ENCODE measurements around the gene RPRD1A.
"Not testable (repeated sequence)": the region's sequence is repeated elsewhere in the genome, so short reads cannot be mapped to it uniquely, and the experiment has no call there.

Gene RPRD1A

GRCh38 chr18:36077764-36078163 lies 10.4 kb upstream of the RPRD1A start:
- DNase-seq = not testable (repeated sequence)

GRCh38 chr18:36075862-36076587 lies 8.7 kb upstream of the RPRD1A start:
- no peak for DNase-seq

GRCh38 chr18:36074435-36074834 lies 7.1 kb upstream of the RPRD1A start:
- DNase-seq = no peak

DNA sequence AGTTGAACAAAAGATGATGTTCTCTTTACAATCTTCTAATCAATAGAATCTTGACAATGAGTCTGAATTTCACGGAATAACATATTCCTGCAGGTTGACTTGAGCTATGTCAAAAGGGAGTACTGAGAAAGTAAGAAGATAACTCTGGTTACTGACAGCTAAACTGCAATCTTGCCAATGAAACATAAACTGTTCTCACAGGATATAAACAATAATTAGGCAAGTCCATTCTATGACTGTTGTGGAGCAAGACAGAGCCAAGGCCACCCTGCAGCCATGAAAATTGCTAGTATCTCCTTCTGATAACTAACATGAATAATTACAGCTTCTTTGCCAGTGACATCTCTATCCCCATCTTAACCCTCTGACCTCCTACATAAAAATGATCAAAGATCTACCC lies 6.3 kb upstream of the RPRD1A start:
- no peak for DNase-seq

- not testable (repeated sequence) for DNase-seq
These were observed 5.0 kb upstream of the RPRD1A start for GRCh38 chr18:36072406-36072805.

DNA sequence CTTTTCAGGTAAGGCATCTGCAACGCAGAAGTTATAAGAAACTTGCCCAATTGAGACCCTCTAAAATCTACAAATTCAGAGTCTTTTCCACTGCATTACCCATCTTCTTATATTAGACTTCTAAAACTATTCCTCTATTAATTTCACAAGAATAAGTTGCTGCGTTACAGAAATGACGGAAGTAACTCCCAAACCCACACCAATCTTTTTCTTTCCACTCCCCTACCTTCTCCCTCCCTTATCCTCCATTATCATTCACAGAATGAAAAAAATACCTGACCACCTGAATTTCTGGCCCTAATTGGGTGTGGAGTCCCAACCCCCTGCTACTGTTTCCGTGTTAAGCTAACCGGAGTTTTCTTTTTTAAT lies 689 bp downstream of the RPRD1A start:
- DNase-seq = no peak

GRCh38 chr18:36066001-36066400 lies 1.4 kb downstream of the RPRD1A start:
- no peak for DNase-seq

DNA sequence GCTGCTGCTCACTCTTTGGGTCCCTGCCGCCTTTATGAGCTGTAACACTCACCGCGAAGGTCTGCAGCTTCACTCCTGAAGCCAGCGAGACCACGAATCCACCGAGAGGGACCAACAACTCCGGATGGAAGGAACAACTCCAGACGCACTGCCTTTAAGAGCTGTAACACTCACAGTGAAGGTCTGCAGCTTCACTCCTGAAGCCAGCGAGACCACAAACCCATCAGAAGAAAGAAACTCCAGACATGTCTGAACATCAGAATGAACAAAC lies 2.6 kb downstream of the RPRD1A start:
- not testable (repeated sequence) for DNase-seq

GRCh38 chr18:36064027-36064808 lies 3.1 kb downstream of the RPRD1A start:
- DNase-seq = no peak

GRCh38 chr18:36058674-36059073 lies 8.7 kb downstream of the RPRD1A start:
- DNase-seq = no peak

DNA sequence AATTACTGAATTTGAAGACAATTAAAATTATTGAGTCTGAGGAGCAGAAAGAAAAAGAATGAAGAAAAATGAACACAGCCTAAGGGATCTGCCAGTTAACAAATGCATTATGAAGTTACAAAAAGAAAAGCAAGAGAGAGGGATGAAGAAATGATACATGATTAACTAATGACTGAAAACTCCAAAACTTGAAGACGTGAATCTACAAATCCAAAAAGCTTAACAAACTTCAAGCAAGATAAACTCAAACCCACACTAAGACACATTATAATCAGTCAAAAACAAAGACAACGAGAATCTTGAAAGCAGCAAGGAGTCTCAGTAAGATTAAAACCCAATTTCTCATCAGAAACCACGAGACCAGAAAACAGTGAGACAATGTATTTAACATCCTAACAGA lies 15.6 kb downstream of the RPRD1A start:
- no peak for DNase-seq

GRCh38 chr18:36050479-36050878 lies 16.9 kb downstream of the RPRD1A start:
- DNase-seq = no peak

- DNase-seq = no peak
These were observed 19.8 kb downstream of the RPRD1A start for GRCh38 chr18:36047521-36047920.

DNA sequence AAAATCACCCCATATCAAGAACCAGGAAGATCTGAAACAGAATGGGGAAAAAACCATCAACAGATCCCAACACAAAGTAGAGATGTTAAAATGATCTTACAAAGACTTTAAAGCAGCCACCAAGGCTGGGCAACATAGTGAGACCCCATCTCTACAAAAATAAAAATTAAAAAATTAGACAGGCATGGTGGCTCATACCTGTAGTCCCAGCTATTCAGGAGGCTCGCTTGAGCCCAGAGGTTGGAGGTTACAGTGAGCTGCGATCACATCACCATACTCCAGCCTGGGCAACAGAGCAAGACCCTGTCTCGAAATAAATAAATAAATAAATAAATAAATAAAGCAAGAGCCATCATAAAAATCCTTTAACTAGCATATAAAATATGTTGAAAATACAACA lies 20.5 kb downstream of the RPRD1A start:
- DNase-seq = no peak

- no peak for DNase-seq
These were observed 21.9 kb downstream of the RPRD1A start for GRCh38 chr18:36045241-36045991.

DNA sequence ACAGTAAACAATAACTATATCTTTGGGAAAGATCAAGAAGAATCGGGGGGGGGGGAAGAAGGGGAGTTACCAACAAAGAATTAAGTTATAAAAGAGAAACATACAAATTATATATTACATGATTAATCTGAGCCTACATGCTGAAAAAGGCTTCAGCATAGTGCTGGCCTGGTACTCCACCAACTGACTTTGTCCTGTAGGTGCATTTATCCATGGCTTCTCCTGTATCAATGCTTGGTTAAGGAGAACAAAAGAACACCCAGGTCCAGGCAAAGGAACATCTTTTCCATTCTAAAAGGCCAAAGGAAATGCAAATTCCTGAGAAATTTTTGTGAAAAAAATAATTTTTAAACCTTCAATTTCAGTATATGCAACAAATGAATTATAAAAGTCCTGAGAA lies 24.2 kb downstream of the RPRD1A start:
- no peak for DNase-seq

- DNase-seq = no peak
These were observed 26.2 kb downstream of the RPRD1A start for GRCh38 chr18:36041146-36041545.

DNA sequence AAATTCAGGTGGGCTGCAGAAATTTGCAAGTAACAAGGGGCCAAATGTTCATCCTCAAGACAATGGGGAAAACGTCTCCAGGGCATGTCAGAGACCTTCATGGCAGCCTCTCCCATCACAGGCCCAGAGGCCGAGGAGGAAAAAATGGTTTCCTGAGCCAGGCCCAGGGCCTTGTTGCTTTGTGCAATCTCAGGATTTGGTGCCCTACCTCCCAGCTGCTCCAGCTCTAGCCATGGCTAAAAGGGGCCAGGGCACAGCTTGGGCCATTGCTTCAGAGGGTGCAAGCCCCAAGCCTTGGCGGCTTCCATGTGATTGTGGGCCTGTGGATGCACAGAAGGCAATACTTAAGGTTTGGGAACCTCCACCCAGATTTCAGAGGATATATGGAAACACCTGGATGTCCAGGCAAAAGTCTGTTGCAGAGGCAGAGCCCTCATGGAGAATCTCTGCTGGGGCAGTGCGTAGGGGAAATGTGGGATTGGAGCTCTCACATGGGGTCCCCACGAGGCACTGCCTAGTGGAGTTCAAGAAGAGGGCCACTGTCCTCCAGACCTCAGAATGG lies 29.2 kb downstream of the RPRD1A start:
- no peak for DNase-seq

DNA sequence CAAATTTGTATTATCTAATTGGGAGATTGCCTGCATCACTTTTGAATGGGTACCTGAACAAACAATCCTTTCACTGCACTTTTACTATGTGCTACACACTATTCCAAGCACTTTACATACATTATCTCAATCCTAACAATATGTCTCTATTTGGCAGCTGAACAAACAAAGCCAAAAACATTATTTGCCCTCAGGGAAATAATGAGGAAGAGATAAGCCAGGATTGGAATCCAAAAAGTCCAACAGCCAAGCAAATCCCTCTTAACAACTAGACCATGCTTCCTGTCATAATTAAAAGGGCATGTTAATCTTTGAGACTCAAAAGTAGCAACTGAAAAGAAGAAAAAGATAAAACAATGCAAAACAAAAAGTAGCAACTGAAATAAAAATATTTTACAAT lies 32.1 kb downstream of the RPRD1A start:
- DNase-seq = no peak

- no peak for DNase-seq
These were observed 33.0 kb downstream of the RPRD1A start for GRCh38 chr18:36034299-36034895.

DNA sequence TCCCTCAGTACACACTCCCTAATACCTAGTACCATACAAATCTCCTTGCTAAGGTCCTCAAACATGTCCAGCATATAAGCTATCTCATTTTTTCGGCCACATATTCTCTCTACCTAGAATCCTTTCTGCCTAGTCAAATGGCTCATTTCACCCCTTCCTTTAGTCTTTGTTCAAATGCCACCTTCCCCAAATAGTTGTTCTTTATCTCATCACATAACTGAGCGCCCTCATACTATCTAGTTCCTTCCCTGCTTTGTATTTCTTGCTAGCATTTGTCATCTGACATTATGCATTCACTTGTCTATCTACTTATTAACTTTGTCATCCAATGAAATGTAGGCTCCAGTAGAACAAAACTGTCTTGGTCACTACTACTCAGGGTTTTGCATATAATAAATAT lies 35.5 kb downstream of the RPRD1A start:
- no peak for DNase-seq

GRCh38 chr18:36031407-36031806 lies 36.0 kb downstream of the RPRD1A start:
- no peak for DNase-seq

- no peak for DNase-seq
These were observed 38.5 kb downstream of the RPRD1A start for GRCh38 chr18:36028859-36029258.
